Measurements from ENCODE around the gene PLAAT2.
A peak's percentile ranks its signal among the peaks of the same experiment; 100 is the strongest.
"Not testable (repeated sequence)": the region's sequence is repeated elsewhere in the genome, so short reads cannot be mapped to it uniquely, and the experiment has no call there.

Gene PLAAT2

GRCh38 chr11:63581224-63581623, 18.0 kb upstream of the PLAAT2 start:
- not testable (repeated sequence) for DNase-seq (ENCODE audit: low read depth in 3 of 3, low spot score in 1 of 3)

- DNase-seq (ENCODE audit: low read depth in 3 of 3, low spot score in 1 of 3), result not testable (repeated sequence)
These were observed 15.7 kb upstream of the PLAAT2 start for GRCh38 chr11:63578882-63579281.

GRCh38 chr11:63574856-63575602, 11.8 kb upstream of the PLAAT2 start:
- no peak for DNase-seq (ENCODE audit: low read depth in 3 of 3, low spot score in 1 of 3)

- no peak for DNase-seq (ENCODE audit: low read depth in 3 of 3, low spot score in 1 of 3)
These were observed 11.0 kb upstream of the PLAAT2 start for GRCh38 chr11:63573881-63574855.

- no peak for DNase-seq (ENCODE audit: low read depth in 3 of 3, low spot score in 1 of 3)
These were observed 9.0 kb upstream of the PLAAT2 start for GRCh38 chr11:63572026-63572688.

- DNase-seq (ENCODE audit: low read depth in 3 of 3, low spot score in 1 of 3), result no peak
These were observed 6.4 kb upstream of the PLAAT2 start for GRCh38 chr11:63569570-63569969.

- peak in 2 of 3 donors; percentile 29 to 40 for DNase-seq (ENCODE audit: low read depth in 3 of 3, low spot score in 1 of 3)
These were observed 4.1 kb upstream of the PLAAT2 start for GRCh38 chr11:63567044-63567840.

GRCh38 chr11:63564784-63565350, 1.7 kb upstream of the PLAAT2 start:
- DNase-seq (ENCODE audit: low read depth in 3 of 3, low spot score in 1 of 3), result no peak

- DNase-seq (ENCODE audit: low read depth in 3 of 3, low spot score in 1 of 3), result no peak
These were observed 1.0 kb upstream of the PLAAT2 start for GRCh38 chr11:63564056-63564774.

GRCh38 chr11:63560506-63561180, 2.5 kb downstream of the PLAAT2 start:
- no peak for DNase-seq (ENCODE audit: low read depth in 3 of 3, low spot score in 1 of 3)

GRCh38 chr11:63558459-63559157, 4.6 kb downstream of the PLAAT2 start:
- DNase-seq (ENCODE audit: low read depth in 3 of 3, low spot score in 1 of 3), result no peak

- no peak for DNase-seq (ENCODE audit: low read depth in 3 of 3, low spot score in 1 of 3)
These were observed 5.6 kb downstream of the PLAAT2 start for GRCh38 chr11:63557570-63557969.

- no peak for DNase-seq (ENCODE audit: low read depth in 3 of 3, low spot score in 1 of 3)
These were observed 6.7 kb downstream of the PLAAT2 start for GRCh38 chr11:63556404-63557013.

GRCh38 chr11:63554877-63555223, 8.3 kb downstream of the PLAAT2 start:
- no peak for DNase-seq (ENCODE audit: low read depth in 3 of 3, low spot score in 1 of 3)

GRCh38 chr11:63553759-63554158, 9.4 kb downstream of the PLAAT2 start:
- no peak for DNase-seq (ENCODE audit: low read depth in 3 of 3, low spot score in 1 of 3)

- DNase-seq (ENCODE audit: low read depth in 3 of 3, low spot score in 1 of 3), result no peak
These were observed 10.3 kb downstream of the PLAAT2 start for GRCh38 chr11:63552921-63553320.

GRCh38 chr11:63551889-63552266, 11.3 kb downstream of the PLAAT2 start:
- no peak for DNase-seq (ENCODE audit: low read depth in 3 of 3, low spot score in 1 of 3)

Measured in stimulated activated CD4-positive, alpha-beta T cell treated with anti-CD3 and anti-CD28 coated beads, TNF-alpha, amount 100 ng/mL, for 1 hour (primary cell).